Measurements from ENCODE around the gene SLC1A2.

Gene SLC1A2

DNA sequence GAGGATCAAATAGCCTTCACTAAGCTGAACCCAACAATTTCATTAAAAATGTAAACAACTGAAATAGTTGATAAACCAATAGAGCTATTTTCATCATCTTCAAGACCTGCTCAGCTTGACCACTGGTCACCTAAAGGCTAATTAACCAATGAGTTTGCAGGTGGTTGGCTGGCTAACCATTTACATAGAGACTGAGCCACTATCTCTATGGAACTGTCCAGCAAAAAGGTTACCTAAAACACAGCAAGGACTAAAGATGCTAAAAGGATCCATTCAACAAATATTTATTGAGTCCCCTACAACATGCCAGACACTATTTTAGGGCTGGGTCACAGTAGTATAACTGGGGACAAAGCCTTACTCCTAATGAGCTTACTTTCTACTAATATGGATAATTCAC, 156.6 kb downstream of the SLC1A2 start:
- DNase-seq = no peak

- no peak for DNase-seq
Measured at GRCh38 chr11:35262056-35262455, 157.3 kb downstream of the SLC1A2 start.

GRCh38 chr11:35261197-35261596, 158.2 kb downstream of the SLC1A2 start:
- DNase-seq = no peak

GRCh38 chr11:35260342-35260985, 158.9 kb downstream of the SLC1A2 start:
- no peak for DNase-seq

DNA sequence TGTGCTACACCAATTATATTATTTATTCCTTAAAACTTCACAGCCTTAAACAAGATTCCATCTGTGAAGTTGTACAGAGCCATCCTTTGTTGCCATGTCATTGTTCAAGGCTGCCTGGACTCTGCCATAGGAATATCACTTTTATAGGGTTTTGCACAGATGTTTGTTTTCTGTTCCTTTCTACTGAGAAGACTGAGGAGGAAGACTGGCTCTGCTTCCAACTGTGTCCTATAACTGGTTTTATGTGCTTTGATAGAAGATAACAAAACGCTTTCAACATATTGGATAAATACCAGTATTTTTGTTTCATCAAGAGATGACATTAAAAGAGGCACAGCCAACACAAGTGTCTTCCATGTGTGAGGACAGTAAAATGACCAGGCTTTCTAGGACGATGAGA, 159.8 kb downstream of the SLC1A2 start:
- no peak for DNase-seq

- no peak for DNase-seq
Measured at GRCh38 chr11:35257281-35257680, 162.1 kb downstream of the SLC1A2 start.

DNA sequence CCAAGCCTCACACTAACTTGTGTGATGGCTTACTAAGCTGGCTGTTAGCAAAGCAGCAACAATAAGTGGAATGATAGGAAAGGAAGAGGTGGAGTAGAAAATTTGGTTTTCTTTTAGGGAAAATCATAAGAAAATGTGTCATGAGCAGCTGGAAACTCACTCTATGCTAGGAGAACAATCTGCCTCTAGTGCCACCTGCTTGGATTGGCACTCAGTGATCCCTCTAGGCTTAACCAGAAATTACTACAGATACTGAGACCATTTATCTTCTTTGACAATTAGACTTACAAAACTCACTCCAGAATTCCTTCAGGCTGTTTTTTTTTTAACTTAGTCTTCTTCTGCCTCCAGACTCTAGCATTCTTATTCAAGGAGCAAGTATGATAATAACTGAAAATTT, 163.1 kb downstream of the SLC1A2 start:
- no peak for DNase-seq

GRCh38 chr11:35255514-35255913, 163.8 kb downstream of the SLC1A2 start:
- DNase-seq = no peak

GRCh38 chr11:35253237-35253636, 166.1 kb downstream of the SLC1A2 start:
- no peak for DNase-seq

- DNase-seq = no peak
Measured at GRCh38 chr11:35250621-35251020, 168.7 kb downstream of the SLC1A2 start.

DNA sequence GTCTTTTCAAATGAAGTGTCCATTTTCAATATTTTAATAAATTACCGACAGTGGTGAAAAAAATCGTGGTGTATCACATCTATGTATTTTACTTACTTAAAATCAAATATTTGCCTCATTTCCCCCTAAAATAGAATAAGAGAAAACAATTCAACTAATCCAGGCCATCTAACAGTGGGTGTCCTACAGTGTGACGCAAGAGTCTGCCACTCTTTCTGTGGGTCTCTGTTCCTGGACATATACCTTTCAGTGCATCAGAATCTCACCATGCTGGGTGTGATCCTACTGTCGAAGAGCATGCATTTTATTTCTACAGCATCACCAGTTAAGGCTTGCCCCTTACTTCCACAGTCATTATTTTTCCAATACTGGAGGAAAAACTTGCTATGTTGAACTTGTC, 169.2 kb downstream of the SLC1A2 start:
- DNase-seq = no peak

DNA sequence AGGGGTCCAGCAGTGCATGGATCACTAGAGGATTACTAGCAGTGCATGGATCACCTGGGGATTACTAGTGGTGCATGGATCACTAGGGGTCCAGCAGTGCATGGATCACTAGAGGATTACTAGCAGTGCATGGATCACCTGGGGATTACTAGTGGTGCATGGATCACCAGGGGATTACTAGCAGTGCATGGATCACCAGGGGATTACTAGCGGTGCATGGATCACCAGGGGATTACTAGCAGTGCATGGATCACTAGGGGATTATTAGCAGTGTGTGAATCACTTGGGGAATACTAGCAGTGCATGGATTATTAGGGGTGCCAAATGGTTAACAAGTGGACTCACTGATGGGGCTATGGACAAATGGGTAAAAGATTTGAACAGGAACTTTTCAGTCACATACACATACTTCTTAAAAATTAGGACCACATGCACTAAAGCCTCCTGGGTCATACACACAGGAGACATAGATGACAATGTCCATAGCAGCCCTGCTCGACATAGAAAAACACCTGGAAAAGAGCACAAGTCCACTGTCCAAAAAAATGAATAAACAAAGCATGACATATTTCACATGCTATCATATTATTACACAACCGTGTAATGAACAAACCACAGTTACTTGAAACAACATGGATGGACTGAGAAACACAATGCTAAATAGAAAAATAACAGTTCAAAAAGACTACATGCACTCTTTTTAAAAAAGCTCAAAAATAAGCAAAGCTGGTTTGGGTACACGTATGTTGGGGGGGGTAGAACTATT, 170.6 kb downstream of the SLC1A2 start:
- DNase-seq = no peak

DNA sequence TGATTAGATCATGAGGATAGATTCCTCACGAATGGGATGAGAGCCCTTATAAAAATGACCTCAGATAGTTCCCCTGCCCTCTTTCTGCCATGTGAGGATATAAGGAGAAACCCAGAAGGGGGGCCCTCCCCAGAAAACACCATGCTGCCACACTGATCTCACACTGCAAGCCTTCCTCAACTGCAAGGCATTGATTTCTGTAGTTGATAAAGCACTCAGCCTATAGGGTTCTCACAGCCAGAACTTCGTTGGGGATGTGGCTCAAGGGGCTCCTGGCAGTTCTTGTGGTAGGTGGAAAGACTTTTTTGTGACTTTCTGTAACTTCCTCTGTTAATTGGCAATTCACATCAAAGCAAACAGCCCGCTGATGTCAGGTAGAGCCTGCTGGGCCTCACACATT, 171.5 kb downstream of the SLC1A2 start:
- DNase-seq = no peak

DNA sequence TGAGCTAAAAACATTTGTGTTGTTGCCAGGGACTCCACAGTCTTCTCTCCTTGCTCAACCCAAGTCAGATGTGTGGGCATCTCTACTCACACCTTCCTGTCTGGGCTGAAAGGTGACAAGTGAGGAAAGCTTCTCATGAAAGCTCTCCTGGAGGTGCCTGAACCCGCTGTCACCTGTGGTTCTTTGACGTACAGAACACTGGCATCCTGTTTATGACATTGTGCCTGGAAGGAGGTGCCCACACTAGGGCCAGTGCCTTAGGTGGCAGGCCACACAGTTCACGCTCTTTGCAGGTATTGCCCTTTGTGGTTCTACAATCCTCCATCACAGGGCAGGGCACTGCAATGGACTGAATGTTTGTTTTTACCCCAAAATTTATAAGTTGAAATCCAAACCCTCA, 171.9 kb downstream of the SLC1A2 start:
- DNase-seq = no peak

GRCh38 chr11:35246745-35247144, 172.6 kb downstream of the SLC1A2 start:
- no peak for DNase-seq

- DNase-seq = no peak
Measured at GRCh38 chr11:35245786-35246185, 173.6 kb downstream of the SLC1A2 start.

DNA sequence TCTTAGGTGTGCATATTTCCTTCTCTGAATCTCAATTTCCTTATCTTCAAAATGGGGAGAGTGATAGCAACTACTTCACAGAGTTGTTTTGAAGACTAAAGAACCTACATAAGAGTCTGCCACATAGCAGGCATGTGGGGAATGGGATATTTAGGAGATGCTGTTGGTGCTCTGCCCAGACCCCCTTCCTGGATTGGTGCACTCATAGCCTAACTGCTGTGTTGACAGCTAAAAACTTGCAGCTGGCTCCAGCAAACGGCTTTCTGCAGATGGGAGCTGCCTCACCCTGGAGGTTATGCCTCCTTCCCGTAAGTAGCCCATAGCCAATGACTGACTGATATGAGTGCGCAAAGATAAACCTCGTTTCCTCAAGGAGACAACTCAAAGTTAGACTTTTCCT, 174.3 kb downstream of the SLC1A2 start:
- DNase-seq = no peak

- DNase-seq = no peak
Measured at GRCh38 chr11:35243774-35244173, 175.6 kb downstream of the SLC1A2 start.

GRCh38 chr11:35242412-35243242, 176.7 kb downstream of the SLC1A2 start:
- DNase-seq = no peak

GRCh38 chr11:35241531-35241930, 177.8 kb downstream of the SLC1A2 start:
- DNase-seq = no peak

GRCh38 chr11:35241083-35241482, 178.3 kb downstream of the SLC1A2 start:
- DNase-seq = no peak

DNA sequence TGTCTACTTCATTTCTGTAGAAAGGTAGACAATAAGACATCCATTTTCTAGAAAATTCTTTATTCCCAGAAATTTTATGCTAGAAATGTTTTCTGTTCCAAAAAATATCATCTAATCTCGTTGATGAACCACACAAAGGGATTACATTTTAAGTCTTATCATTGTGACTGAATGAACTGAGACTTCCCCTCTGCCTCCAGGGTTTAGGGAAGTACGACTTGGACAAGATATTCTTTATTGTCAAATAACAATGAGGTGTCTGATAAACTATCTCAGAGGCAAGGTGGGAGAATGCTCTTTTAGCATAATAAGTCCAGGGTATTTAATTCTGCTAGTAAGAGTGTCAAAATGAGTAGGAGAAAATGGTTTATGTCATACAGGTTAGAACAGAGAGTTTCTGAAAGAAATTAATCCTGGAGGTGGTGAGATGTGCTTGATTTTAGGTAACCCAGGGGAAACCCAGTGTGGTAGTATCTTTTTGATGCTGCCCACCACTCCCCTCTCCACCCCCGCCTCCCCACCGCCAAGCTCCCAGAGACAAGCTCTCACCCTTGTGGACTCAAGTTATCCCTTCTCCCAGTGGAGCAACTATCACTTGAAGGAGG, 179.8 kb downstream of the SLC1A2 start:
- no peak for DNase-seq

DNA sequence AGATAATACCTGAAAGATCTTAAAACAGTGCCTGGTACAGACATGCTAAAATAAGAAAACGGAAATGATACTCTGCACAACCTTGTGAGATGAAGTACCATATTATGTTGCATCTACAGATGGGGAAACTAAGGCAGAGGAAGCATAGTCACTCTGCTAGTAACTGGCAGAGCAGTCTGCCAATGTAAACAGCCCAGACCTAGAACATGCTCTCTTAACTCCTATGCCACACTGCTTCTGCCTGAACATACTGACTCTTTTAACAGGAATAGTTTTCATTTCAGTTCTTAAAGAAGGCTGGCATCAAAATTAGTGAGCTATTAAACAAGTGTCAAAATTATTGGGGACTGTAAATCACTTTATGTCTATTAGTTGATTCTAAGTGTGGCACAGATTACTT, 180.5 kb downstream of the SLC1A2 start:
- no peak for DNase-seq

All from 8988T (cell line).